Measurements from ENCODE around the gene MAP4K3.

DNA sequence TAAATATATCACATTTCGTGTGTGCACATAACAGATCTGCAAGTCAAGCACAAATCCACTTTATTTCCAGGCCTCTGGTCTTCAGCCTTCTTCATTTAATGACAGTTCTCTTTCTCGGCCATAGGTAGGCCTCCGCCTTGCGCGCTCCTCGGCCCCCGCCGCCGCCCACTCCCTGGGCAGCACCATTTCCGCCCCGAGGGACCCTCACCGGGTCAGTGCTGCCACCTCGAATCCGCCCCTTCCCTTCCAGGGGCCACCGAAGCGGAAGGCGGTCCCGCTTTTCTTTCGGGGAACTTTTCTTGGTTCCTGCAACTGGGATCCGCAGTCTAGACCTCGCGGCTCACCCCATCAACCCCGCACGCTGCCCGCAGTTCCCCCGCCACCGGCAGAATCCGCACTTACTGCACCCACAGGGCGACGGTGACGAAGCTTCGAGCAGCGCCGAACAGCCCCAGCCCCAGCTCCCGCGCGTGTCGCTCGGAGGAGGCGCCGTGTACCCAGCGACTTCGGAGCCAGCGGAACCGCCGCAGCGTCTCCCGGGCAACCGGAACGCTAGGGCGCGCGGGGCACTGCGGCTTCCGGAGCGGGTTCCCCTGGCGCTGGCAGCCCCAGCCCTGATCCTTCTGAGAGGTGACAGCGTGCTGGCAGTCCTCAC lies 193.5 kb downstream of the MAP4K3 start, which contains the start of gene CDKL4:
- no peak for TF ChIP-seq CTCF (IDR thresholded peaks at IDR 0.05 in 2 of 3, conservative IDR thresholded peaks at IDR 0.05 in 1 of 3; ENCODE audit: control insufficient read depth in 2 of 3, extremely low read depth in 1 of 3, insufficient read depth in 1 of 3, low read depth in 3 of 3, low read length in 3 of 3)
- no peak for TF ChIP-seq NFIC (IDR thresholded peaks at IDR 0.05; ENCODE audit: low read depth, low read length)
- no peak for TF ChIP-seq JUND (IDR thresholded peaks at IDR 0.05; ENCODE audit: low read depth, low read length)
- no peak for TF ChIP-seq GATAD2B (conservative IDR thresholded peaks at IDR 0.05; ENCODE audit: low read depth)
- TF ChIP-seq, protein P1, sequence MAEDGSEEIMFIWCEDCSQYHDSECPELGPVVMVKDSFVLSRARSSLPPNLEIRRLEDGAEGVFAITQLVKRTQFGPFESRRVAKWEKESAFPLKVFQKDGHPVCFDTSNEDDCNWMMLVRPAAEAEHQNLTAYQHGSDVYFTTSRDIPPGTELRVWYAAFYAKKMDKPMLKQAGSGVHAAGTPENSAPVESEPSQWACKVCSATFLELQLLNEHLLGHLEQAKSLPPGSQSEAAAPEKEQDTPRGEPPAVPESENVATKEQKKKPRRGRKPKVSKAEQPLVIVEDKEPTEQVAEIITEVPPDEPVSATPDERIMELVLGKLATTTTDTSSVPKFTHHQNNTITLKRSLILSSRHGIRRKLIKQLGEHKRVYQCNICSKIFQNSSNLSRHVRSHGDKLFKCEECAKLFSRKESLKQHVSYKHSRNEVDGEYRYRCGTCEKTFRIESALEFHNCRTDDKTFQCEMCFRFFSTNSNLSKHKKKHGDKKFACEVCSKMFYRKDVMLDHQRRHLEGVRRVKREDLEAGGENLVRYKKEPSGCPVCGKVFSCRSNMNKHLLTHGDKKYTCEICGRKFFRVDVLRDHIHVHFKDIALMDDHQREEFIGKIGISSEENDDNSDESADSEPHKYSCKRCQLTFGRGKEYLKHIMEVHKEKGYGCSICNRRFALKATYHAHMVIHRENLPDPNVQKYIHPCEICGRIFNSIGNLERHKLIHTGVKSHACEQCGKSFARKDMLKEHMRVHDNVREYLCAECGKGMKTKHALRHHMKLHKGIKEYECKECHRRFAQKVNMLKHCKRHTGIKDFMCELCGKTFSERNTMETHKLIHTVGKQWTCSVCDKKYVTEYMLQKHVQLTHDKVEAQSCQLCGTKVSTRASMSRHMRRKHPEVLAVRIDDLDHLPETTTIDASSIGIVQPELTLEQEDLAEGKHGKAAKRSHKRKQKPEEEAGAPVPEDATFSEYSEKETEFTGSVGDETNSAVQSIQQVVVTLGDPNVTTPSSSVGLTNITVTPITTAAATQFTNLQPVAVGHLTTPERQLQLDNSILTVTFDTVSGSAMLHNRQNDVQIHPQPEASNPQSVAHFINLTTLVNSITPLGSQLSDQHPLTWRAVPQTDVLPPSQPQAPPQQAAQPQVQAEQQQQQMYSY (CRISPR knock-in tag; IDR thresholded peaks at IDR 0.05): no peak
- no peak for TF ChIP-seq CREB1 (IDR thresholded peaks at IDR 0.05; ENCODE audit: low read depth)
